GM23338 (cell line): ENCODE results near the gene SULT6B1. TPM values are rescaled to one million over a fixed set of nuclear protein-coding genes. Genes with fewer than 3 reads are reported as not detected.

Source experiments
- ATAC-seq: fragments of 200-7000 bp; cut with Tn5 transposase; 3 replicates; pipeline ENCODE4 v1.9.1; 2020
- DNase-seq: peaks from one replicate; pipeline ENCODE4 v3.0.0-alpha.2; 2015; ENCODE audit warnings: low spot score
- H2AFZ ChIP-seq: fragments of 200-600 bp; sonication (generic); 2 replicates; pipeline ENCODE4 v1.8.0; 2016; ENCODE audit warnings: antibody characterized with exemption, mild to moderate bottlenecking, moderate library complexity
- H3F3A ChIP-seq: fragments of 200-600 bp; sonication (generic); replicated peaks from 2 replicates; pipeline ENCODE4 v1.8.0; 2017; ENCODE audit warnings: antibody characterized with exemption, mixed run types, low read depth
- H3K27ac ChIP-seq: fragments of 200-600 bp; sonication (generic); 2 replicates; pipeline ENCODE4 v1.6.1; 2016; ENCODE audit warnings: low read depth
- H3K27me3 ChIP-seq: fragments of 200-600 bp; sonication (generic); 2 replicates; pipeline ENCODE4 v1.8.0; 2016; ENCODE audit warnings: mild to moderate bottlenecking, mixed run types, moderate library complexity; ENCODE audit not compliant: insufficient read depth
- H3K36me3 ChIP-seq: fragments of 200-600 bp; sonication (generic); 2 replicates; pipeline ENCODE4 v1.8.0; 2016; ENCODE audit warnings: mild to moderate bottlenecking; ENCODE audit not compliant: insufficient read depth
- H3K4me1 ChIP-seq: fragments of 200-600 bp; sonication (generic); 2 replicates; pipeline ENCODE4 v1.8.0; 2016; ENCODE audit warnings: mild to moderate bottlenecking, moderate library complexity; ENCODE audit not compliant: insufficient read depth
- H3K4me2 ChIP-seq: fragments of 200-600 bp; sonication (generic); 2 replicates; pipeline ENCODE4 v1.7.1; 2017; ENCODE audit warnings: mixed run types
- H3K4me3 ChIP-seq: fragments of 200-600 bp; sonication (generic); 2 replicates; pipeline ENCODE4 v1.6.1; 2016; ENCODE audit warnings: mixed run types
- H3K79me2 ChIP-seq: fragments of 200-600 bp; sonication (generic); replicated peaks from 2 replicates; pipeline ENCODE4 v1.8.0; 2017; ENCODE audit warnings: mild to moderate bottlenecking; ENCODE audit not compliant: insufficient read depth
- H3K9me2 ChIP-seq: fragments of 200-600 bp; sonication (generic); 2 replicates; pipeline ENCODE4 v1.8.0; 2017; ENCODE audit not compliant: insufficient read depth
- H4K20me1 ChIP-seq: fragments of 200-600 bp; sonication (generic); replicated peaks from 2 replicates; pipeline ENCODE4 v1.8.0; 2017; ENCODE audit warnings: mild to moderate bottlenecking; ENCODE audit not compliant: insufficient read depth
- H3K27ac Mint-ChIP-seq: 2 replicates; pipeline ENCODE4 v1.8.0; 2020; ENCODE audit warnings: inconsistent platforms, mild to moderate bottlenecking, moderate library complexity, mixed read lengths
- H3K27me3 Mint-ChIP-seq: 3 replicates; pipeline ENCODE4 v1.8.0; 2022; ENCODE audit warnings: low read depth, mild to moderate bottlenecking, moderate library complexity, mixed read lengths, inconsistent platforms; ENCODE audit not compliant: insufficient read depth, poor library complexity
- H3K36me3 Mint-ChIP-seq: 3 replicates; pipeline ENCODE4 v1.8.0; 2021; ENCODE audit warnings: low read depth, mild to moderate bottlenecking, inconsistent platforms, moderate library complexity, mixed read lengths
- H3K4me1 Mint-ChIP-seq: 3 replicates; pipeline ENCODE4 v1.8.0; 2020; ENCODE audit warnings: mild to moderate bottlenecking, inconsistent platforms, mixed read lengths
- H3K4me3 Mint-ChIP-seq: 3 replicates; pipeline ENCODE4 v1.8.0; 2021; ENCODE audit warnings: moderate library complexity, mild to moderate bottlenecking, inconsistent platforms, mixed read lengths
- H3K9me3 Mint-ChIP-seq: 3 replicates; pipeline ENCODE4 v1.8.0; 2020; ENCODE audit warnings: moderate library complexity, mild to moderate bottlenecking, inconsistent platforms, mixed read lengths
- CREB1 ChIP-seq: fragments of 250-450 bp; sonication (Bioruptor Pico); IDR thresholded peaks from 2 replicates; pipeline ENCODE4 v1.5.0; 2020; ENCODE audit warnings: low read depth, mild to moderate bottlenecking, moderate library complexity
- NANOG ChIP-seq: IDR thresholded peaks from 2 replicates; pipeline ENCODE4 v1.6.1; 2016; ENCODE audit warnings: antibody characterized with exemption, borderline replicate concordance
- STAT1 ChIP-seq: IDR thresholded peaks from one replicate; pipeline ENCODE4 v1.6.1; 2016; ENCODE audit warnings: antibody characterized with exemption; ENCODE audit not compliant: unreplicated experiment
- ZNF114 ChIP-seq: fragments of 250-450 bp; sonication (Bioruptor Pico); IDR thresholded peaks from 2 replicates; pipeline ENCODE4 v1.5.0; 2020; ENCODE audit warnings: mild to moderate bottlenecking, moderate library complexity
- ZNF331 ChIP-seq: fragments of 250-450 bp; sonication (Bioruptor Pico); IDR thresholded peaks from 2 replicates; pipeline ENCODE4 v1.5.0; 2020; ENCODE audit warnings: low read depth, mild to moderate bottlenecking, moderate library complexity
- polyA plus RNA-seq: library from polyadenylated mRNA; unstranded; fragments of >200 nt; fragmentation: Nextera tagmentation; extraction: Ambion mirVana; gene quantifications from 2 replicates; pipeline ENCODE4 v1.2.1, GENCODE V29; 2016
- total RNA-seq: library from RNA; depleted of rRNA; stranded (reverse); fragments of >200 nt; shearing (Covaris generic); gene quantifications from 2 replicates; pipeline ENCODE4 v1.2.3, GENCODE V29; 2014
- TF ChIP-seq, protein P1 (sequence below): IDR thresholded peaks from one replicate; pipeline ENCODE4 v1.6.1; 2018; ENCODE audit warnings: antibody characterized with exemption; ENCODE audit not compliant: unreplicated experiment
- TF ChIP-seq, protein P2 (sequence below): IDR thresholded peaks from 2 replicates; pipeline ENCODE4 v1.6.1; 2016; ENCODE audit warnings: antibody characterized with exemption
- TF ChIP-seq, protein P3 (sequence below): fragments of 250-450 bp; sonication (Bioruptor Pico); IDR thresholded peaks from 2 replicates; pipeline ENCODE4 v1.5.0; 2020; ENCODE audit warnings: mild to moderate bottlenecking, moderate library complexity

SULT6B1 gene
- total and polyA plus RNA-seq, 2 experiments from 2014 or later: not detected

DNA sequence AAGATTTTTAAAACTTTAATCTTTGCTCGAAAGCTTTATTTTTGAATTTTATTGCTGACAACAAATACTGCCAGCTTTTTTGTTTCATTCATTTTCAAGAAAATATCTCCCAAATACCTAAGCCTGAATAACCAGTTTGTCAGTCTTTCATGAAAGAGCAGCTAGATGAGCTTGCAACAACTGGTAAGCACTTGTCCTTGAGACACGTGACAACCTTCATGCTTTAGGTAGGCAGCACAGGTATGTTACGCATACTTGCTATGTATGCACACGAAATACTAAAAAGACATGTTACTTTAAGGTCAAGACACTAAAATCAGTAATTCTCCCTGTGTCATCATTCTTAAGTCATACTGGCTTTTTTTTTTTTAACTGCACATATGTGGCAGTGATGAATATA, 30.6 kb upstream of the SULT6B1 start:
- Histone ChIP-seq H4K20me1 (peaks cover 10% of the 10 kb centered on the region; the same call in 1 of the 2 replicates), H3F3A (peaks cover 14% of the 10 kb centered on the region; the same call in 1 of the 2 replicates), H2AFZ (no peak overlapping the region), H3K79me2 (peaks cover 65% of the 10 kb centered on the region), H3K9me2 (no peaks in the 10 kb centered on the region), H3K36me3 (peaks cover 84% of the 10 kb centered on the region), H3K27me3 (no peaks in the 10 kb centered on the region), H3K4me3 (no peak overlapping the region), H3K27ac (peak overlapping the region; percentile 56), H3K4me1 (peaks cover 7% of the 10 kb centered on the region), H3K4me2 (no peak overlapping the region)
- ATAC-seq (no peak), DNase-seq (no peak)
- H3K4me1 Mint-ChIP-seq: peaks cover 9% of the 10 kb centered on the region; the same call in 2 of the 3 replicates
- no peak overlapping the region for H3K27ac Mint-ChIP-seq
- peaks cover 93% of the 10 kb centered on the region for H3K36me3 Mint-ChIP-seq
- H3K27me3 Mint-ChIP-seq: peaks cover 2% of the 10 kb centered on the region
- H3K9me3 Mint-ChIP-seq: no peaks in the 10 kb centered on the region
- no peak for TF ChIP-seq ZNF114 (CRISPR knock-in tag)
- TF ChIP-seq NANOG: no peak
- TF ChIP-seq, protein P1, sequence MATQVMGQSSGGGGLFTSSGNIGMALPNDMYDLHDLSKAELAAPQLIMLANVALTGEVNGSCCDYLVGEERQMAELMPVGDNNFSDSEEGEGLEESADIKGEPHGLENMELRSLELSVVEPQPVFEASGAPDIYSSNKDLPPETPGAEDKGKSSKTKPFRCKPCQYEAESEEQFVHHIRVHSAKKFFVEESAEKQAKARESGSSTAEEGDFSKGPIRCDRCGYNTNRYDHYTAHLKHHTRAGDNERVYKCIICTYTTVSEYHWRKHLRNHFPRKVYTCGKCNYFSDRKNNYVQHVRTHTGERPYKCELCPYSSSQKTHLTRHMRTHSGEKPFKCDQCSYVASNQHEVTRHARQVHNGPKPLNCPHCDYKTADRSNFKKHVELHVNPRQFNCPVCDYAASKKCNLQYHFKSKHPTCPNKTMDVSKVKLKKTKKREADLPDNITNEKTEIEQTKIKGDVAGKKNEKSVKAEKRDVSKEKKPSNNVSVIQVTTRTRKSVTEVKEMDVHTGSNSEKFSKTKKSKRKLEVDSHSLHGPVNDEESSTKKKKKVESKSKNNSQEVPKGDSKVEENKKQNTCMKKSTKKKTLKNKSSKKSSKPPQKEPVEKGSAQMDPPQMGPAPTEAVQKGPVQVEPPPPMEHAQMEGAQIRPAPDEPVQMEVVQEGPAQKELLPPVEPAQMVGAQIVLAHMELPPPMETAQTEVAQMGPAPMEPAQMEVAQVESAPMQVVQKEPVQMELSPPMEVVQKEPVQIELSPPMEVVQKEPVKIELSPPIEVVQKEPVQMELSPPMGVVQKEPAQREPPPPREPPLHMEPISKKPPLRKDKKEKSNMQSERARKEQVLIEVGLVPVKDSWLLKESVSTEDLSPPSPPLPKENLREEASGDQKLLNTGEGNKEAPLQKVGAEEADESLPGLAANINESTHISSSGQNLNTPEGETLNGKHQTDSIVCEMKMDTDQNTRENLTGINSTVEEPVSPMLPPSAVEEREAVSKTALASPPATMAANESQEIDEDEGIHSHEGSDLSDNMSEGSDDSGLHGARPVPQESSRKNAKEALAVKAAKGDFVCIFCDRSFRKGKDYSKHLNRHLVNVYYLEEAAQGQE: no peak
- TF ChIP-seq, protein P2, sequence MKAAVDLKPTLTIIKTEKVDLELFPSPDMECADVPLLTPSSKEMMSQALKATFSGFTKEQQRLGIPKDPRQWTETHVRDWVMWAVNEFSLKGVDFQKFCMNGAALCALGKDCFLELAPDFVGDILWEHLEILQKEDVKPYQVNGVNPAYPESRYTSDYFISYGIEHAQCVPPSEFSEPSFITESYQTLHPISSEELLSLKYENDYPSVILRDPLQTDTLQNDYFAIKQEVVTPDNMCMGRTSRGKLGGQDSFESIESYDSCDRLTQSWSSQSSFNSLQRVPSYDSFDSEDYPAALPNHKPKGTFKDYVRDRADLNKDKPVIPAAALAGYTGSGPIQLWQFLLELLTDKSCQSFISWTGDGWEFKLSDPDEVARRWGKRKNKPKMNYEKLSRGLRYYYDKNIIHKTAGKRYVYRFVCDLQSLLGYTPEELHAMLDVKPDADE: no peak
- TF ChIP-seq, protein P3, sequence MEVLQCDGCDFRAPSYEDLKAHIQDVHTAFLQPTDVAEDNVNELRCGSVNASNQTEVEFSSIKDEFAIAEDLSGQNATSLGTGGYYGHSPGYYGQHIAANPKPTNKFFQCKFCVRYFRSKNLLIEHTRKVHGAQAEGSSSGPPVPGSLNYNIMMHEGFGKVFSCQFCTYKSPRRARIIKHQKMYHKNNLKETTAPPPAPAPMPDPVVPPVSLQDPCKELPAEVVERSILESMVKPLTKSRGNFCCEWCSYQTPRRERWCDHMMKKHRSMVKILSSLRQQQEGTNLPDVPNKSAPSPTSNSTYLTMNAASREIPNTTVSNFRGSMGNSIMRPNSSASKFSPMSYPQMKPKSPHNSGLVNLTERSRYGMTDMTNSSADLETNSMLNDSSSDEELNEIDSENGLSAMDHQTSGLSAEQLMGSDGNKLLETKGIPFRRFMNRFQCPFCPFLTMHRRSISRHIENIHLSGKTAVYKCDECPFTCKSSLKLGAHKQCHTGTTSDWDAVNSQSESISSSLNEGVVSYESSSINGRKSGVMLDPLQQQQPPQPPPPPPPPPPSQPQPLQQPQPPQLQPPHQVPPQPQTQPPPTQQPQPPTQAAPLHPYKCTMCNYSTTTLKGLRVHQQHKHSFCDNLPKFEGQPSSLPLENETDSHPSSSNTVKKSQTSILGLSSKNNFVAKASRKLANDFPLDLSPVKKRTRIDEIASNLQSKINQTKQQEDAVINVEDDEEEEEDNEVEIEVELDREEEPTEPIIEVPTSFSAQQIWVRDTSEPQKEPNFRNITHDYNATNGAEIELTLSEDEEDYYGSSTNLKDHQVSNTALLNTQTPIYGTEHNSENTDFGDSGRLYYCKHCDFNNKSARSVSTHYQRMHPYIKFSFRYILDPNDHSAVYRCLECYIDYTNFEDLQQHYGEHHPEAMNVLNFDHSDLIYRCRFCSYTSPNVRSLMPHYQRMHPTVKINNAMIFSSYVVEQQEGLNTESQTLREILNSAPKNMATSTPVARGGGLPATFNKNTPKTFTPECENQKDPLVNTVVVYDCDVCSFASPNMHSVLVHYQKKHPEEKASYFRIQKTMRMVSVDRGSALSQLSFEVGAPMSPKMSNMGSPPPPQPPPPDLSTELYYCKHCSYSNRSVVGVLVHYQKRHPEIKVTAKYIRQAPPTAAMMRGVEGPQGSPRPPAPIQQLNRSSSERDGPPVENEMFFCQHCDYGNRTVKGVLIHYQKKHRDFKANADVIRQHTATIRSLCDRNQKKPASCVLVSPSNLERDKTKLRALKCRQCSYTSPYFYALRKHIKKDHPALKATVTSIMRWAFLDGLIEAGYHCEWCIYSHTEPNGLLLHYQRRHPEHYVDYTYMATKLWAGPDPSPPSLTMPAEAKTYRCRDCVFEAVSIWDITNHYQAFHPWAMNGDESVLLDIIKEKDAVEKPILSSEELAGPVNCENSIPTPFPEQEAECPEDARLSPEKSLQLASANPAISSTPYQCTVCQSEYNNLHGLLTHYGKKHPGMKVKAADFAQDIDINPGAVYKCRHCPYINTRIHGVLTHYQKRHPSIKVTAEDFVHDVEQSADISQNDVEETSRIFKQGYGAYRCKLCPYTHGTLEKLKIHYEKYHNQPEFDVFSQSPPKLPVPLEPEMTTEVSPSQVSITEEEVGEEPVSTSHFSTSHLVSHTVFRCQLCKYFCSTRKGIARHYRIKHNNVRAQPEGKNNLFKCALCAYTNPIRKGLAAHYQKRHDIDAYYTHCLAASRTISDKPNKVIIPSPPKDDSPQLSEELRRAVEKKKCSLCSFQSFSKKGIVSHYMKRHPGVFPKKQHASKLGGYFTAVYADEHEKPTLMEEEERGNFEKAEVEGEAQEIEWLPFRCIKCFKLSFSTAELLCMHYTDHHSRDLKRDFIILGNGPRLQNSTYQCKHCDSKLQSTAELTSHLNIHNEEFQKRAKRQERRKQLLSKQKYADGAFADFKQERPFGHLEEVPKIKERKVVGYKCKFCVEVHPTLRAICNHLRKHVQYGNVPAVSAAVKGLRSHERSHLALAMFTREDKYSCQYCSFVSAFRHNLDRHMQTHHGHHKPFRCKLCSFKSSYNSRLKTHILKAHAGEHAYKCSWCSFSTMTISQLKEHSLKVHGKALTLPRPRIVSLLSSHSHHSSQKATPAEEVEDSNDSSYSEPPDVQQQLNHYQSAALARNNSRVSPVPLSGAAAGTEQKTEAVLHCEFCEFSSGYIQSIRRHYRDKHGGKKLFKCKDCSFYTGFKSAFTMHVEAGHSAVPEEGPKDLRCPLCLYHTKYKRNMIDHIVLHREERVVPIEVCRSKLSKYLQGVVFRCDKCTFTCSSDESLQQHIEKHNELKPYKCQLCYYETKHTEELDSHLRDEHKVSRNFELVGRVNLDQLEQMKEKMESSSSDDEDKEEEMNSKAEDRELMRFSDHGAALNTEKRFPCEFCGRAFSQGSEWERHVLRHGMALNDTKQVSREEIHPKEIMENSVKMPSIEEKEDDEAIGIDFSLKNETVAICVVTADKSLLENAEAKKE (CRISPR knock-in tag): no peak
- TF ChIP-seq ZNF331 (CRISPR knock-in tag): no peak
- TF ChIP-seq STAT1: no peak
- TF ChIP-seq CREB1 (CRISPR knock-in tag): no peak
- no peak overlapping the region for H3K4me3 Mint-ChIP-seq
